ENCODE results near the gene TENM4. TPM values are rescaled to one million over a fixed set of nuclear protein-coding genes. Genes with fewer than 3 reads are reported as not detected.

Gene TENM4
- polyA plus RNA-seq, 1 of the 3 experiments (the other 2 are of a cell fraction): 16.7 TPM

GRCh38 chr11:78676026-78676557 is 764.7 kb downstream of the TENM4 start (continued):
- TF ChIP-seq RXRA (IDR thresholded peaks at IDR 0.05; ENCODE audit: borderline replicate concordance, low read depth): no peak
- no peak for TF ChIP-seq ELF1 (IDR thresholded peaks at IDR 0.05)
- no peak for TF ChIP-seq FOXM1 (IDR thresholded peaks at IDR 0.05; ENCODE audit: low read depth)
- no peak for TF ChIP-seq MXI1 (IDR thresholded peaks at IDR 0.05; ENCODE audit: low read depth, low read length)
- no peak for TF ChIP-seq YY1 (IDR thresholded peaks at IDR 0.05; ENCODE audit: low read depth)
- TF ChIP-seq REST (IDR thresholded peaks at IDR 0.05; ENCODE audit: low read depth, low read length): no peak

- H3K27ac ChIP-seq (ENCODE audit: low read depth in 2 of 2, low read length in 1 of 2): no peak overlapping the region
- no peak overlapping the region for H3K4me3 ChIP-seq (ENCODE audit: low read depth in 2 of 2, low read length in 1 of 2)
- ChIA-PET CTCF (no interaction called here), POLR2A (no interaction called here)
- TF ChIP-seq CHD2 (IDR thresholded peaks at IDR 0.05; ENCODE audit: low read length, partially characterized antibody) (no peak), YY1 (IDR thresholded peaks at IDR 0.05; ENCODE audit: low read depth) (no peak), RFX5 (IDR thresholded peaks at IDR 0.05; ENCODE audit: low read length) (no peak), RXRA (IDR thresholded peaks at IDR 0.05; ENCODE audit: borderline replicate concordance, low read depth) (no peak), IRF3 (IDR thresholded peaks at IDR 0.05; ENCODE audit: low read depth, low read length) (no peak), EZH2phosphoT487 (IDR thresholded peaks at IDR 0.05; ENCODE audit: borderline replicate concordance, low read depth) (no peak), PBX3 (IDR thresholded peaks at IDR 0.05) (no peak), FOXJ3 (CRISPR knock-in tag; IDR thresholded peaks at IDR 0.05) (no peak)
- H3K4me2 ChIP-seq: no peak overlapping the region
- no peak overlapping the region for H2AFZ ChIP-seq (ENCODE audit: low read depth)
- H3K27me3 ChIP-seq (ENCODE audit: insufficient read depth): no peaks in the 10 kb centered on the region
- peaks cover 4% of the 10 kb centered on the region for H3F3A ChIP-seq (replicated peaks; ENCODE audit: insufficient read depth)
- no peaks in the 10 kb centered on the region for H3K9me2 ChIP-seq
- no peak for DNase-seq
- H4K20me1 ChIP-seq (ENCODE audit: insufficient read depth): no peaks in the 10 kb centered on the region
- H3K36me3 ChIP-seq (replicated peaks in 1 of 2; ENCODE audit: control insufficient read depth in 1 of 2, insufficient read depth in 2 of 2, low read length in 1 of 2): peaks cover 6 to 39% of the 10 kb centered on the region in 2 experiments
- H3K4me1 ChIP-seq (ENCODE audit: control insufficient read depth in 1 of 2, insufficient read depth in 2 of 2, low read depth in 1 of 2, low read length in 1 of 2): no peaks in the 10 kb centered on the region
- H3K9ac ChIP-seq: no peak overlapping the region
- H3K79me2 ChIP-seq (ENCODE audit: insufficient read depth): no peaks in the 10 kb centered on the region
- H3K9me3 ChIP-seq: no peaks in the 10 kb centered on the region
- 75% methylated on average over 8 of the region's 9 CpGs for WGBS (ENCODE audit: low lambda C conversion rate)
These were observed 767.8 kb downstream of the TENM4 start for GRCh38 chr11:78672850-78673620.

Measured in SK-N-SH (cell line).